MM.1S (cell line): ENCODE results near the gene MUC4.

Source experiments
- EZH2 ChIP-seq: fragments of 300-600 bp; sonication (generic); optimal IDR thresholded peaks from 2 replicates; pipeline ENCODE3; 2017; ENCODE audit warnings: low read depth, mild to moderate bottlenecking, antibody characterized with exemption, low read length, mixed read lengths
- EZH2phosphoT487 ChIP-seq: fragments of 300-600 bp; sonication (generic); IDR thresholded peaks from 2 replicates; pipeline ENCODE4 v1.6.1; 2018; ENCODE audit warnings: antibody characterized with exemption, low read length
- TF ChIP-seq, protein P1 (sequence below): fragments of 300-600 bp; sonication (generic); IDR thresholded peaks from 2 replicates; pipeline ENCODE4 v1.5.1; 2016; ENCODE audit warnings: antibody characterized with exemption, low read length, mixed read lengths

DNA sequence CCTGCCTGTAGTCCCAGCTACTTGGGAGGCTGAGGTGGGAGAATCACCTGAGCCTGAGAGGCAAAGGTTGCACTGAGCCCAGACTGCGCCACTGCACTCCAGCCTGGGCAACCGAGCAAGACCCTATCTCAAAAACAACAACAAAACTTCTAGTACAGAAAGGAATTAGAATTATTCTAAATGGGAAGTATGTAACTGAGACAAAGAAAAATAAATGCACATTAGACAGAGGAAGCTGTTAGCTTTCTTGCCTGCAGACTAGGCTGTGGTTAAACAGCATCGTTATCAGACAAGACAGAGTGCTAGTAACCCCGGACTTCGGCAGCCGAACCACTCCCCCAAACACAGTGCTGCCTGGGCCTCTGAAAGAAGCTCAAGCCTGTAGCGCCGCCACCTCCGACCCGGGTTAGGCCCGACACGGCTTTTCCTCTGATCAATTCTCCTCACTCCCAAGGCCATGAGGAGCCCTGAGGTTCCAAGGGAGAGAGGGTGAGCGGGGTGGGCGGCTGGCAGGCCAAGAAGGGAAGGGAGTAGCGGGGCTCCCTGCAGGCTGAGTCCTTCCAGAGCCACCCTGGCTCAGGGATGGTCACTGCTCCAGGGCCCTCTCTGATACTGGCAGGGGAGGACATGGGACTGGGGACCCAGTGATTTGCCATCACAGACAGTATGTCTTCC is 44.8 kb upstream of the MUC4 start:
- TF ChIP-seq, protein P1, sequence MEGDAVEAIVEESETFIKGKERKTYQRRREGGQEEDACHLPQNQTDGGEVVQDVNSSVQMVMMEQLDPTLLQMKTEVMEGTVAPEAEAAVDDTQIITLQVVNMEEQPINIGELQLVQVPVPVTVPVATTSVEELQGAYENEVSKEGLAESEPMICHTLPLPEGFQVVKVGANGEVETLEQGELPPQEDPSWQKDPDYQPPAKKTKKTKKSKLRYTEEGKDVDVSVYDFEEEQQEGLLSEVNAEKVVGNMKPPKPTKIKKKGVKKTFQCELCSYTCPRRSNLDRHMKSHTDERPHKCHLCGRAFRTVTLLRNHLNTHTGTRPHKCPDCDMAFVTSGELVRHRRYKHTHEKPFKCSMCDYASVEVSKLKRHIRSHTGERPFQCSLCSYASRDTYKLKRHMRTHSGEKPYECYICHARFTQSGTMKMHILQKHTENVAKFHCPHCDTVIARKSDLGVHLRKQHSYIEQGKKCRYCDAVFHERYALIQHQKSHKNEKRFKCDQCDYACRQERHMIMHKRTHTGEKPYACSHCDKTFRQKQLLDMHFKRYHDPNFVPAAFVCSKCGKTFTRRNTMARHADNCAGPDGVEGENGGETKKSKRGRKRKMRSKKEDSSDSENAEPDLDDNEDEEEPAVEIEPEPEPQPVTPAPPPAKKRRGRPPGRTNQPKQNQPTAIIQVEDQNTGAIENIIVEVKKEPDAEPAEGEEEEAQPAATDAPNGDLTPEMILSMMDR, result no peak
- TF ChIP-seq EZH2phosphoT487 (no peak), EZH2 (no peak)
